Raji (cell line): ENCODE data around the gene CD101.

Experiments used
- POLR2A ChIP-seq: IDR thresholded peaks from 2 replicates; pipeline ENCODE4 v1.6.1; 2011; ENCODE audit warnings: low read depth, low read length, control low read depth; ENCODE audit not compliant: insufficient read depth

Gene CD101

GRCh38 chr1:116983112-116983511 lies 18.4 kb upstream of the CD101 start:
- TF ChIP-seq POLR2A: no peak

- TF ChIP-seq POLR2A: no peak
Measured at GRCh38 chr1:116983678-116984077, 17.9 kb upstream of the CD101 start.

- TF ChIP-seq POLR2A: no peak
Measured at GRCh38 chr1:116984406-116985160, 17.0 kb upstream of the CD101 start.

GRCh38 chr1:116986421-116987255 lies 14.9 kb upstream of the CD101 start:
- TF ChIP-seq POLR2A: no peak

- TF ChIP-seq POLR2A: no peak
Measured at GRCh38 chr1:116987256-116987555, 14.4 kb upstream of the CD101 start.

- TF ChIP-seq POLR2A: no peak
Measured at GRCh38 chr1:116988248-116988647, 13.3 kb upstream of the CD101 start.

GRCh38 chr1:116988908-116989307 lies 12.7 kb upstream of the CD101 start:
- no peak for TF ChIP-seq POLR2A

GRCh38 chr1:116989835-116990234 lies 11.7 kb upstream of the CD101 start:
- TF ChIP-seq POLR2A: no peak

GRCh38 chr1:116990612-116991151 lies 10.9 kb upstream of the CD101 start:
- TF ChIP-seq POLR2A: no peak

GRCh38 chr1:116991171-116991845 lies 10.3 kb upstream of the CD101 start:
- no peak for TF ChIP-seq POLR2A

- TF ChIP-seq POLR2A: no peak
Measured at GRCh38 chr1:116991918-116992317, 9.6 kb upstream of the CD101 start.

- no peak for TF ChIP-seq POLR2A
Measured at GRCh38 chr1:116993286-116993685, 8.3 kb upstream of the CD101 start.

GRCh38 chr1:116994411-116994810 lies 7.1 kb upstream of the CD101 start:
- no peak for TF ChIP-seq POLR2A

GRCh38 chr1:116997066-116997465 lies 4.5 kb upstream of the CD101 start:
- TF ChIP-seq POLR2A: no peak

- TF ChIP-seq POLR2A: no peak
Measured at GRCh38 chr1:116997636-116998035, 3.9 kb upstream of the CD101 start.

- TF ChIP-seq POLR2A: no peak
Measured at GRCh38 chr1:116999596-116999995, 2.0 kb upstream of the CD101 start.
